Ureter (tissue), 1 donor: Measurements from ENCODE around the gene ZNF41. TPM values are rescaled to one million over a fixed set of nuclear protein-coding genes. Genes with fewer than 3 reads are reported as not detected.
"Not testable (repeated sequence)": the region's sequence is repeated elsewhere in the genome, so short reads cannot be mapped to it uniquely, and the experiment has no call there.

Source experiments
- DNase-seq: peaks from one replicate; pipeline ENCODE4 v3.0.0-alpha.2; 2020; ENCODE audit warnings: low spot score
- total RNA-seq: library from RNA; stranded (reverse); gene quantifications from one replicate; pipeline ENCODE4 v1.2.4, GENCODE V29; 2023
- donor health status: DM: yes; HTN: yes; CAD: no.

ZNF41 gene
- 15.7 TPM for total RNA-seq

- peak; percentile 75 for DNase-seq
Observed at GRCh38 chrX:47482512-47483305, at the start of gene ZNF41. TSS of gene ZNF41 (minus strand) at chrX:47483222. CDS start at chrX:47467481, 15,741 bp downstream.

- DNase-seq, result no peak
Observed at GRCh38 chrX:47530049-47530448, 47.0 kb upstream of the ZNF41 start.

- no peak for DNase-seq
Observed at GRCh38 chrX:47529548-47529947, 46.5 kb upstream of the ZNF41 start.

DNA sequence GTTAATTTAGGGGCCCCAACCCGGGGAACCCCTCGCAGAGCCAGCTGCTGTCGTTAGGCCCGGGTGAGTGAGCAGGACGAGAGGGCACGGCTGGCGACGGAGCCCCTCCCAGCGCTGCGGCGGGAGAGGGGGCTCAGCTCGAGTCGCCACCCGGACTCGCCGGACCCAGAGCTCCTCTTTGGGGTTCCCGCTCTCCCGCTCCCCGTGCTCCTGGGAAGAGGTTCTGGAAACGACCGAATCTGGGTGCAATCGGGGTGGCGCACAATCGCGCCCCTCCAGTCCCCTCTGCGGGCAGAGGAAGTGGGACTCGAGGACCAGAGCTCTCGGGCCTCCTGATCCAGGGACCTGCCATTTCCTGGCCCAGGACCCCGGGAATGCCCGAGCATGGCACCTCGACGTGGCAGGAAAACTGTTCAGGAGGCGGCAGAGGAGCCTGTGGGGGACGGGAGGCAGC, 40.7 kb upstream of the ZNF41 start:
- DNase-seq, result no peak

- peak; percentile 81 for DNase-seq
Observed at GRCh38 chrX:47523297-47523696, 40.3 kb upstream of the ZNF41 start.

GRCh38 chrX:47518144-47518543, 35.1 kb upstream of the ZNF41 start:
- no peak for DNase-seq

- no peak for DNase-seq
Observed at GRCh38 chrX:47515941-47516665, 33.1 kb upstream of the ZNF41 start.

DNA sequence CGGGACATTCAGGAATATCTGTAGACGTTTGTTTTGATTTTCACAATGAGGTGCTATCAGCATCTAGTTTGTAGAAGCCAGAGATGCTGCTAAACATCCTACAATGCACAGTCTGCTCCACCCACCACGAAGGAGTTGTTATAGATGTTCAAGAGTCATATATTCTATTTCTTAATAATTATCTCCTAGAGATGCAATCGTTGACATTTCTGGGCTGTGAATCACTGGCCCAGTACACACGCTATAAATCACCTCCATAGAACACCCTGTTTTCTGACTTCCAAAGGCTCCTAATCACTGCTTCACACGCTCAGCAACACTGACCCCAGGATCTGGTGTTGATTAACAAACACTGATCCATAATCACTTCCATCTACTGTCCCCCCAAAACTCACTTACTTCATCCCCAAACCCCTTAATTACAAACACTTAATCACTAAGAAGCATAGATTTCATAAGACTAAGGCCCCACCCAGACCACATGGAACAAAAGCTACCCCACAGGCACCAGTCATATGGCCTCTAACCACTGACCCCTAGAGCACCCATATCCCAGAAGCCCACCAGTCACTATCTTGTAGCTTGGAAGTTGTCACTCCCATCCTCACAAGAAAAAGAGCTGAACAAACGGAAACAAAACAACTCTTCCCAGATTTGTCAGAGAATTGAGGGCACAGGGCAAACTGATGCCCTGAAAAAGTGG, 31.7 kb upstream of the ZNF41 start:
- no peak for DNase-seq

DNA sequence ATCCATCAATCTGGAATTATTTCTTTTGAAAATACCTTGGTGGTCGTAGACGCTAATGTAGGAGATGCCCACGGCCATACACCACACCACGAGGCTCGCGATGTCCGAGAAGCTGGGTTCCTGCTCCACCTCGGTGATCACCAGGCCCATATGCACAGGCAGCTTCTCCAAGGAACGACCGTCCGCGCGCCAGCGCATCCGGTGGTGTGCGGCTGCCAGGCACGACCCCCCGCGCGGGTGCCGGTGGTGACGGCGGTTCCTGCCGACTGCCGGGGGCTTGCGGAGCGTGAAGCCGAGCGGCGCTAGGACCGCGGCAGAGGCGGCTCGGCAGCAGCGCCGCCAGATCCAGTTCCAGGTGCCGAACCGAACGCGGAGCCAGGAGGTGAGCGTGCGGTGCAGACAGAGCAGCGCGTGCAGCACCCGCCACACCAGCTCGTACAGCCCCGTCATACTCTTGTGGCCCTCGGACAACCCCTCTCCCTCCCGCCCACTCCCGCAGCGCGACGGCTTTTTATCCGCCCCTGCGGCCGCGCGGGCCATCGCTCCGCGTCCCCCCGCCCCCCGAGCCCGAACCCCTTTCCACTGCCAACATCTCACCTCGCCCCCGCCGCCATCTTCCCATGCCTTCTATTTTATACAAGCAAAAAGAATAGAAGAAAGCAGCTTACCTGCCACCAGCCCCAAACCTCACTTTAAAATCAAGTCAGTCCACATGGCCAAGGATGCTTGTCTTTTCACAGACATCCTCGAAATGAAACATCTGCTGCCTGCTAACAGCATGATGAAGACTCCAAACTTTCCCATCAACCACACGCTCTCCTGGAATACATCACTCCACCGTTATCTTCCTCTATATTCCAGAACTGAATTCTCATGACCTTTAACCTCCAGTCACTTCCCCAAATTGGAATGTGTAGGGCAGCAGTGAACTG, 30.3 kb upstream of the ZNF41 start:
- not testable (repeated sequence) for DNase-seq

DNA sequence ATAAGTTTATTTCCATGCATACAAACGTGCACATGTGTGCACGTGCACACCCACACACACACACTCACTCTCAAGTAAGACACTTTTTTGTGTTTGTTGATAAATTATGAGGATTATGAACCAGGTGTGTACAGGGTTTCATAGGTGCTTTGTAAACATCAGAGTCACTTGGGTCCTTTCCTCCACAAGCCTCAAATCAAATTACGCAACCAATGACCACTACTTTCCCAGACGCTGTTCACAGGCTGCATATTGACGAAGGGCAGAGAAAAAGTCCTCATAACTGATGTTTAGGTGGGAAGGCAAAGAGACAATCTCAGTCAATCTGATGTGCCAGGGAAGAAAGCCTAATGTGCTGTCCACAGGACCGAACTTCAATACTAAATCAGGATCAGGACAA, 29.4 kb upstream of the ZNF41 start:
- not testable (repeated sequence) for DNase-seq

DNA sequence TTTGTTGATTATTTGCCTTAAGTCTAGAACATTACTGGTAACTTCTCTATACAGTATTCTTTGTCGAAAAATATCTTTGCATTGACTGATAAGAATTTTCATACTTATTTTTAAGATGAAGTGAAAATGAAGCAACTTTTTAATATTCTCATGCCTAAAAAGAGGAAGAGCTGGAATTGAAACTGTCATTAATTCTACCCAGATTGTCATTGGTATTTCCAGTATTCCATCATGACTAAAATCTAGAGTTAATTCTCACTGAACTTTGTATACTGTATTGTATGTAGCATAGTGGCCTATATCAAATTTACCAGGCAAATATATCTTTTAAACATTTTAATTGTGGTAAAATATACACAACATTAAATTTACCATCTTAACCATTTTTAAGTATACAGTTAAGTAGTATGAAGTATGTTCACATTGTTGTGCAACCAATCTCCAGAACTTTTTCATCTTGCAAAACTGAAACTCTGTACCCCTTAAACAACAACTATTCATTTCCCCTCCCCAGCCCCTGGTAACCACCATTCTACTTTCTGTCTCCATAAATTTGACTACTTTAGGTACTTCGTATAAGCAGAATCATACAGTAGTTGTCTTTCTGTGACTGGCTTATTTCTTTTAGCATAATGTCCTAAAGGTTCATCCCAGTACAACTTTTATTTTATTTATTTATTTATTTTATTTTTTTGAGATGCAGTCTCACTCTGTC, 24.3 kb upstream of the ZNF41 start:
- no peak for DNase-seq

GRCh38 chrX:47503151-47503550, 20.1 kb upstream of the ZNF41 start:
- DNase-seq, result no peak

DNA sequence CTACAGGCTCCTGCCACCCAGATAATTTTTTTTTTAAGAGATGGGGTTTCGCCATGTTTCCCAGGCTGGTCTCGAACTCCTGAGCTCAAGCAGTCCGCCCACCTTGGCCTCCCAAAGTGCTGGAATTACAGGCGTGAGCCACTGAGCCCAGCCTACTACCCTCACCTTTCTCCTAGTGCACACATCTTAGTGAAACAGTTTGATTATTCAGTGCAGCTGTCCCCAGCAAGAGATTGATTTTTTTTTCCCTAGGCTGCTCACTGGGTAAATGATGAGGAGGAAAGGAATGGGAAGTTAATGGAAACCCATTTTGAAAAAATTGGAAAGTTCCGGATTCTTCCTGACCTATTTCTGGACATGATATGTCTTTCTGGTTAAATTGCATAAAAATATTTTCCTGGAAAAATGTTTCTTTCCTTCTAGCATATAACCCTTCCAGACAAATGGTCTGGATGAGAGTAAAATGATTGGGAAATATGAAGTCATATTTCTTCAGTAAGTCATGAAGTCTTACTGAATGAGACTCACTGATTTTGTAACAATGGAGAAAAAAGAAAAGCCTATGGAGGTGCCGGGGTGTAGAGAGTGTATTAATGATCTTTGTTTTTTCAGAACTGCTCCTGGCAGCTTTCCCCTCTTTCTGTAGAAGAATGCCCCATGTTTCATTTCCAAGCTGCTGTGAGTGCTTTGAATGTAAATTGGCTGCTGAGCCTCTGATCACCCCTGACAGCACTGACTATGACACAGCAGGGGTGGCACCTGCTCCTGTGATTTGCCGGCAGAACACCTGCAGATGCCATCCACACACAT, 19.5 kb upstream of the ZNF41 start:
- DNase-seq, result no peak

DNA sequence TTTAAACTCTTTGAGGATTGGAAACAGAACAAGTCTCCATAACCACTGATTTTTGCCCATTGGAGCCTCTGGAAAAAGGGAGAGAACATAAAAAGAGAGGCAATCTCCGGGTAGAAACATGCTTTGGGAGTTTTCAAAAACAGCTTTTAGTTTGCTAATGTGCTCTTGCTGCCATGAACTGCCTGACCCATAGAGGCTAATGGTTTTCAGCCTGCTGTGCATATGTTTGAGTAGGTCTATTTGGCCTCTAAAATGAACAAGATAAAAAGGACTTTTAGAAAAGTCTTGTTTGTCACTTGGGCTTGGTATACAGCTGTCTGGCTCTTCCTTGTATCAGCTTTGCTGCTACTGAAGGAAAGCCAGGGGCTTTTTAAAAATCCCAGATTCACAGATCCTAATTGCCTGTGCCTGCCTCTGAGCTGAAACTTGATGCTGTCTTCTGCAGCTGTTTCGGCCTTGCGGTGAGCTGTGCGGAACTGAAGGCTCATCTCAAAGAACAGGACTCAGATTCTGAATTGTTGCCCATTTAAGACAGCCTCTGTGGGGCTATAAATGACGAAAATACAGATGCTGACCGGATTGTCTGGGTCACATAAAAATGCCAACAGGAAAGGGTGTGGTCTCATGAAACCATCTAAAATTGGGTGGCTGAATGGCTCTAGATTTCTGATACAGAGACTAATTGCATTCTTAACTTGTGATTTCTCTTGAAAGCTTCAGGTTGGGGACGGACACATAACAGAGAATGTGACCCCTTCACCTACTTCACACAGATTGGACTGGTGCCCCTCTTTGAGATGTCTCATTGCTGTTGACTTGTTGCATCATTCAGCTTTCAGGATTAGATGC, 18.4 kb upstream of the ZNF41 start:
- no peak for DNase-seq

DNA sequence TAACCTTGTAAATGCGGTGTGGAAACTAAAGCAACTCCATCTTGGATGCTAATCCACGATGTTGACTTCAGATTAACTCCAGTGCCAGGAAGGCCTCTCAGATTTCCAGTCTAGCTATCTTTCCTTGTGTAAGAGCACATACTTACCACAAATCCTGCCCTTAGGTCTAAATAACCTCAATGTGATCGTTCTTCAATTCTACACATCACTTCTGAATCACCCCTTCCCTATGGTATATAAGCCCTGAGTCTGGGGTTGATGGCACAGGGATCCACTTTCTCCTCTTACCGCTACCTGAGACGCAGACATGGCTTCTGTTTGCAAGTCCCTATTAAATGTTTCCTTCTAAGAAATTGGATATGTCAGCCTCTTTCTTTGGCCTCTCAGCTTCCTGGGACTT, 17.5 kb upstream of the ZNF41 start:
- DNase-seq, result no peak

DNA sequence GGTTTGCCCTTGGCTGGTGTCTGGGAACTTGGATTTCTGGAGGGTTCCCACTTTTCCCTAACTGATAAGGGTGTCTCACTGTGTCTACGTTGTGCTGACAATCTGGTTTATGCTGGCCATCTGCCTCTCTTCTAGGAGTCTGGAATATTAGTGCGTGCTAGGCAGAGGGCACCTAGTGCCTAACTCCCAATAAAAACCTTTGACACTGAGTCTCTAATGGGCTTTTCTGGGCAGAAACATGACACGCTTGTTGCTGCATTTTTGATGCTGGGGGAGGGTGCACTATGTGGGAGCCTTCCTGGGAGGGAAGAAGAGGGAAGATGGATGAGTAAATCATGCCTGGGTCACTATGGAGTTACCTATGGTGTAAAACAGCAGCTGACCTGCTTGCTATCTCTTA, 16.3 kb upstream of the ZNF41 start:
- DNase-seq, result no peak

DNA sequence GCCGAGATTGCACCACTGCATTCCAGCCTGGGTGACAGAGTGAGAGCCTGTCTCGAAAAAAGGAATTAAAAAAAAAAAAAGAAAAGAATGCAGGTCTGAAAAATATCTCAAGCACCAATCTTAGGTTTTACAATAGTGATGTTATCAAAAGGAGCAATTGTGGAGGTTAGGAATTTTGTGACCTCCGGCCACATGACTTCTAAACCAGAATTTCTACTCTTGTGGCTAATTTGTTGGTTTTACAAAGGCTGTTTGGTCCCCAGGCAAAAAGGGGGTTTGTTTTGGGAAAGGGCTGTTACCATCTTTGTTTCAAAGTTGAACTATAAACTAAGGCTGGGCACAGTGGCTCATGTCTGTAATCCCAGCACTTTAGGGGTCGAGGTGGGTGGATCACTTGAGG, 15.4 kb upstream of the ZNF41 start:
- no peak for DNase-seq

GRCh38 chrX:47497271-47497888, 14.4 kb upstream of the ZNF41 start:
- no peak for DNase-seq
